H9 (cell line): Measurements from ENCODE around the gene ZNF366. TPM values are rescaled to one million over a fixed set of nuclear protein-coding genes. Genes with fewer than 3 reads are reported as not detected.

Source experiments
- DNase-seq: peaks from one replicate; pipeline ENCODE4 v3.0.0-alpha.2; 2017
- H2AFZ ChIP-seq: one replicate; pipeline ENCODE4 v1.6.1; 2013; ENCODE audit warnings: mild to moderate bottlenecking, low read length, control low read depth, moderate library complexity
- H2AK5ac ChIP-seq: 2 replicates; pipeline ENCODE4 v1.6.1; 2013; ENCODE audit warnings: low read length, control low read depth, mixed read lengths; ENCODE audit not compliant: insufficient read length
- H2BK120ac ChIP-seq: one replicate; pipeline ENCODE4 v1.6.1; 2013; ENCODE audit warnings: low read depth, mild to moderate bottlenecking, low read length, control low read depth, inconsistent platforms; ENCODE audit not compliant: poor library complexity, severe bottlenecking
- H2BK12ac ChIP-seq: 2 replicates; pipeline ENCODE4 v1.6.1; 2013; ENCODE audit warnings: low read length, control low read depth, mixed read lengths, low read depth; ENCODE audit not compliant: insufficient read length
- H2BK15ac ChIP-seq: 2 replicates; pipeline ENCODE4 v1.6.1; 2013; ENCODE audit warnings: low read depth, low read length, control low read depth
- H2BK20ac ChIP-seq: one replicate; pipeline ENCODE4 v1.6.1; 2013; ENCODE audit warnings: low read depth, mild to moderate bottlenecking, low read length, control low read depth, inconsistent platforms; ENCODE audit not compliant: poor library complexity, severe bottlenecking
- H2BK5ac ChIP-seq: 2 replicates; pipeline ENCODE4 v1.6.1; 2013; ENCODE audit warnings: low read length, control low read depth, mixed read lengths; ENCODE audit not compliant: insufficient read length
- H3K14ac ChIP-seq: 2 replicates; pipeline ENCODE4 v1.6.1; 2013; ENCODE audit warnings: low read length, control low read depth; ENCODE audit not compliant: insufficient read depth
- H3K18ac ChIP-seq: 2 replicates; pipeline ENCODE4 v1.6.1; 2013; ENCODE audit warnings: low read depth, mild to moderate bottlenecking, mixed read lengths, low read length, control low read depth; ENCODE audit not compliant: insufficient read length
- H3K23ac ChIP-seq: 2 replicates; pipeline ENCODE4 v1.6.1; 2013; ENCODE audit warnings: low read length, control low read depth, mixed read lengths, low read depth; ENCODE audit not compliant: insufficient read length
- H3K23me2 ChIP-seq: 2 replicates; pipeline ENCODE4 v1.6.1; 2013; ENCODE audit warnings: low read depth, mild to moderate bottlenecking, mixed read lengths, low read length, control low read depth; ENCODE audit not compliant: insufficient read length, poor library complexity, severe bottlenecking
- H3K27ac ChIP-seq: 2 replicates; pipeline ENCODE4 v1.5.1; 2013; ENCODE audit warnings: low read length, control low read depth, mixed read lengths, low read depth; ENCODE audit not compliant: insufficient read length
- H3K27me3 ChIP-seq: 2 replicates; pipeline ENCODE4 v1.6.1; 2013; ENCODE audit warnings: low read length, control low read depth, inconsistent platforms; ENCODE audit not compliant: insufficient read depth
- H3K4ac ChIP-seq: 2 replicates; pipeline ENCODE4 v1.6.1; 2013; ENCODE audit warnings: low read depth, mild to moderate bottlenecking, control low read depth, inconsistent platforms, low read length, moderate library complexity
- H3K4me1 ChIP-seq: 2 replicates; pipeline ENCODE4 v1.6.1; 2013; ENCODE audit warnings: low read length, control low read depth, inconsistent platforms; ENCODE audit not compliant: insufficient read depth
- H3K4me2 ChIP-seq: 2 replicates; pipeline ENCODE4 v1.6.1; 2013; ENCODE audit warnings: low read length, control low read depth, mixed read lengths; ENCODE audit not compliant: insufficient read length, insufficient read depth
- H3K56ac ChIP-seq: 2 replicates; pipeline ENCODE4 v1.6.1; 2013; ENCODE audit warnings: low read depth, mild to moderate bottlenecking, mixed read lengths, low read length, control low read depth; ENCODE audit not compliant: insufficient read length
- H3K79me1 ChIP-seq: 2 replicates; pipeline ENCODE4 v1.6.1; 2013; ENCODE audit warnings: low read depth, mild to moderate bottlenecking, moderate library complexity, low read length, control low read depth, inconsistent platforms; ENCODE audit not compliant: insufficient read depth, poor library complexity, severe bottlenecking
- H3K79me2 ChIP-seq: 2 replicates; pipeline ENCODE4 v1.6.1; 2013; ENCODE audit warnings: low read length, control low read depth, inconsistent platforms; ENCODE audit not compliant: insufficient read depth
- H3K9ac ChIP-seq: 2 replicates; pipeline ENCODE4 v1.6.1; 2013; ENCODE audit warnings: low read length, control low read depth, mixed read lengths; ENCODE audit not compliant: insufficient read length; ENCODE audit errors: extremely low read depth
- H3K9me3 ChIP-seq: one replicate; pipeline ENCODE4 v1.6.1; 2013; ENCODE audit warnings: low read depth, low read length, inconsistent platforms; ENCODE audit not compliant: control insufficient read depth
- H3T11ph ChIP-seq: one replicate; pipeline ENCODE4 v1.6.1; 2013; ENCODE audit warnings: mild to moderate bottlenecking, low read length, control low read depth, inconsistent platforms
- H4K20me1 ChIP-seq: one replicate; pipeline ENCODE4 v1.6.1; 2013; ENCODE audit not compliant: control insufficient read depth, insufficient read length, insufficient read depth
- H4K5ac ChIP-seq: 2 replicates; pipeline ENCODE4 v1.6.1; 2013; ENCODE audit warnings: low read depth, mild to moderate bottlenecking, mixed read lengths, low read length, control low read depth; ENCODE audit not compliant: insufficient read length
- H4K8ac ChIP-seq: replicated peaks from 2 replicates; pipeline ENCODE4 v1.6.1; 2013; ENCODE audit warnings: low read length, control low read depth, mixed read lengths, low read depth; ENCODE audit not compliant: insufficient read length
- H4K91ac ChIP-seq: 2 replicates; pipeline ENCODE4 v1.6.1; 2013; ENCODE audit warnings: low read depth, mild to moderate bottlenecking, moderate library complexity, mixed read lengths, low read length, control low read depth; ENCODE audit not compliant: insufficient read length
- H3K27ac Mint-ChIP-seq, 3 experiments: 2 replicates in 2 of 3; 3 replicates in 1 of 3; pipeline ENCODE4 v1.8.0; 2020 to 2021; ENCODE audit warnings: mixed read lengths in 3 of 3, mild to moderate bottlenecking in 1 of 3, moderate library complexity in 1 of 3
- H3K27me3 Mint-ChIP-seq: 2 replicates; pipeline ENCODE4 v1.8.0; 2021; ENCODE audit warnings: low read depth, mild to moderate bottlenecking, moderate library complexity, mixed read lengths
- H3K36me3 Mint-ChIP-seq, 3 experiments: 2 replicates in 2 of 3; 3 replicates in 1 of 3; pipeline ENCODE4 v1.8.0; 2020 to 2021; ENCODE audit warnings: low read depth in 3 of 3, mixed read lengths in 3 of 3; ENCODE audit not compliant: insufficient read depth in 1 of 3
- H3K4me1 Mint-ChIP-seq, 2 experiments: 2 replicates each; pipeline ENCODE4 v1.8.0; 2020; ENCODE audit warnings: mixed read lengths in 2 of 2
- H3K4me3 Mint-ChIP-seq, 2 experiments: 2 replicates in 1 of 2; 3 replicates in 1 of 2; pipeline ENCODE4 v1.8.0; 2020 to 2021; ENCODE audit warnings: mild to moderate bottlenecking in 2 of 2, mixed read lengths in 2 of 2, moderate library complexity in 1 of 2
- H3K9me3 Mint-ChIP-seq, 2 experiments: 2 replicates in 1 of 2; 3 replicates in 1 of 2; pipeline ENCODE4 v1.8.0; 2020; ENCODE audit warnings: mild to moderate bottlenecking in 2 of 2, mixed read lengths in 2 of 2, moderate library complexity in 1 of 2
- WGBS: extraction: QIAGEN DNeasy Blood & Tissue Kit; methylation state at CpG from one replicate; pipeline ENCODE4 v1.1.7; 2013; ENCODE audit warnings: missing lambda C conversion rate, low lambda C conversion rate, mixed read lengths; ENCODE audit not compliant: insufficient read length; ENCODE audit errors: extremely low coverage; 5-methylcytosine and 5-hydroxymethylcytosine counted together
- total RNA-seq: library from RNA; stranded (reverse); gene quantifications from 2 replicates; pipeline ENCODE4 v1.2.1, GENCODE V29; 2021
- TF ChIP-seq, protein P1 (sequence below): fragments of 200-600 bp; sonication (generic); conservative IDR thresholded peaks from 3 replicates; pipeline ENCODE4 v1.8.0; 2021; ENCODE audit warnings: antibody characterized with exemption, mild to moderate bottlenecking

Gene ZNF366
- total RNA-seq, 1 experiment from 2014 or later: not detected

GRCh38 chr5:72508241-72509170 lies 1.3 kb upstream of the ZNF366 start:
- H3K14ac ChIP-seq: no peak overlapping the region
- no peak overlapping the region for H3K27ac Mint-ChIP-seq
- TF ChIP-seq, protein P1, sequence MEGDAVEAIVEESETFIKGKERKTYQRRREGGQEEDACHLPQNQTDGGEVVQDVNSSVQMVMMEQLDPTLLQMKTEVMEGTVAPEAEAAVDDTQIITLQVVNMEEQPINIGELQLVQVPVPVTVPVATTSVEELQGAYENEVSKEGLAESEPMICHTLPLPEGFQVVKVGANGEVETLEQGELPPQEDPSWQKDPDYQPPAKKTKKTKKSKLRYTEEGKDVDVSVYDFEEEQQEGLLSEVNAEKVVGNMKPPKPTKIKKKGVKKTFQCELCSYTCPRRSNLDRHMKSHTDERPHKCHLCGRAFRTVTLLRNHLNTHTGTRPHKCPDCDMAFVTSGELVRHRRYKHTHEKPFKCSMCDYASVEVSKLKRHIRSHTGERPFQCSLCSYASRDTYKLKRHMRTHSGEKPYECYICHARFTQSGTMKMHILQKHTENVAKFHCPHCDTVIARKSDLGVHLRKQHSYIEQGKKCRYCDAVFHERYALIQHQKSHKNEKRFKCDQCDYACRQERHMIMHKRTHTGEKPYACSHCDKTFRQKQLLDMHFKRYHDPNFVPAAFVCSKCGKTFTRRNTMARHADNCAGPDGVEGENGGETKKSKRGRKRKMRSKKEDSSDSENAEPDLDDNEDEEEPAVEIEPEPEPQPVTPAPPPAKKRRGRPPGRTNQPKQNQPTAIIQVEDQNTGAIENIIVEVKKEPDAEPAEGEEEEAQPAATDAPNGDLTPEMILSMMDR: peak; percentile 21; the same call in 2 of the 3 replicates
- no peak overlapping the region for H2AFZ ChIP-seq
- no peaks in the 10 kb centered on the region; the same call in 1 of the 2 replicates for H3K4me1 ChIP-seq
- no peaks in the 10 kb centered on the region for H3K79me1 ChIP-seq
- no peak overlapping the region for H4K91ac ChIP-seq
- H4K8ac ChIP-seq: no peak overlapping the region
- no peaks in the 10 kb centered on the region; a peak in 1 of 7 replicates for H3K36me3 Mint-ChIP-seq
- no peak overlapping the region for H3K4ac ChIP-seq
- DNase-seq: no peak
- no CpG with 5 or more reads among the region's 8 CpGs for WGBS
- no peak overlapping the region for H2BK15ac ChIP-seq
- H3K4me3 Mint-ChIP-seq: no peak overlapping the region; a peak in 1 of 5 replicates
- H3K4me1 Mint-ChIP-seq: peaks cover 25 to 30% of the 10 kb centered on the region in 2 experiments
- no peak overlapping the region for H2BK12ac ChIP-seq
- H2BK120ac ChIP-seq: no peak overlapping the region
- no peak overlapping the region for H3K23ac ChIP-seq
- no peaks in the 10 kb centered on the region for H4K20me1 ChIP-seq
- no peak overlapping the region for H3K18ac ChIP-seq
- H3K79me2 ChIP-seq: no peaks in the 10 kb centered on the region
- H4K5ac ChIP-seq: no peak overlapping the region
- no peak overlapping the region for H3K56ac ChIP-seq
- no peak overlapping the region for H3K27ac ChIP-seq
- no peak overlapping the region for H2BK5ac ChIP-seq
- H2AK5ac ChIP-seq: no peak overlapping the region
- H3K23me2 ChIP-seq: no peaks in the 10 kb centered on the region
- no peak overlapping the region for H3K4me2 ChIP-seq
- H3K9me3 ChIP-seq: no peaks in the 10 kb centered on the region
- H2BK20ac ChIP-seq: no peak overlapping the region
- H3K9me3 Mint-ChIP-seq: no peaks in the 10 kb centered on the region; a peak in 1 of 5 replicates
- no peaks in the 10 kb centered on the region for H3K27me3 ChIP-seq
- H3K9ac ChIP-seq: no peak overlapping the region
- H3K27me3 Mint-ChIP-seq: peaks cover 2% of the 10 kb centered on the region; the same call in 1 of the 2 replicates
- H3T11ph ChIP-seq: no peak overlapping the region
